ENCODE data around the gene CTRB2. TPM values are rescaled to one million over a fixed set of nuclear protein-coding genes. Genes with fewer than 3 reads are reported as not detected.

The CTRB2 gene
- polyA plus RNA-seq, 1 of the 3 experiments (the other 2 are of a cell fraction), result not detected

GRCh38 chr16:75217389-75217851 lies 10.5 kb upstream of the CTRB2 start:
- ChIA-PET POLR2A (no interaction called here), CTCF (interaction anchor here (1.3 to 4.0 kb wide), 3 partner anchors 17 to 185 kb away, joined by 4 to 21 read pairs (median 18); no protein-coding TSS in a partner anchor)
- Histone ChIP-seq H3K9ac (no peak overlapping the region), H3K79me2 (ENCODE audit: insufficient read depth) (no peaks in the 10 kb centered on the region), H3K9me2 (no peaks in the 10 kb centered on the region), H2AFZ (ENCODE audit: low read depth) (no peak overlapping the region), H3K9me3 (no peaks in the 10 kb centered on the region), H3K4me3 (ENCODE audit: low read depth in 2 of 2, low read length in 1 of 2) (no peak overlapping the region), H3K27ac (ENCODE audit: low read depth in 2 of 2, low read length in 1 of 2) (no peak overlapping the region), H4K20me1 (ENCODE audit: insufficient read depth) (no peaks in the 10 kb centered on the region), H3K4me2 (no peak overlapping the region), H3K4me1 (ENCODE audit: control insufficient read depth in 1 of 2, insufficient read depth in 2 of 2, low read depth in 1 of 2, low read length in 1 of 2) (peaks cover 0 to 6% of the 10 kb centered on the region in 2 experiments; a peak in 1 of 4 replicates), H3F3A (replicated peaks; ENCODE audit: insufficient read depth) (no peaks in the 10 kb centered on the region), H3K36me3 (replicated peaks in 1 of 2; ENCODE audit: control insufficient read depth in 1 of 2, insufficient read depth in 2 of 2, low read length in 1 of 2) (no peaks in the 10 kb centered on the region), H3K27me3 (ENCODE audit: insufficient read depth) (no peaks in the 10 kb centered on the region)
- TF ChIP-seq PBX3 (IDR thresholded peaks at IDR 0.05) (no peak), ELF1 (IDR thresholded peaks at IDR 0.05) (no peak), RFX5 (IDR thresholded peaks at IDR 0.05; ENCODE audit: low read length) (no peak), FOSL2 (IDR thresholded peaks at IDR 0.05; ENCODE audit: borderline replicate concordance, low read depth) (no peak), GATA2 (CRISPR knock-in tag; IDR thresholded peaks at IDR 0.05) (no peak), JUND (IDR thresholded peaks at IDR 0.05) (no peak), USF1 (IDR thresholded peaks at IDR 0.05; ENCODE audit: borderline replicate concordance, low read depth) (no peak), IRF3 (IDR thresholded peaks at IDR 0.05; ENCODE audit: low read depth, low read length) (no peak), MAX (IDR thresholded peaks at IDR 0.05; ENCODE audit: low read depth) (no peak), EZH2phosphoT487 (IDR thresholded peaks at IDR 0.05; ENCODE audit: borderline replicate concordance, low read depth) (no peak), TAF1 (IDR thresholded peaks at IDR 0.05; ENCODE audit: borderline replicate concordance, low read depth, low read length) (no peak), SIN3A (IDR thresholded peaks at IDR 0.05; ENCODE audit: borderline replicate concordance, low read depth, low read length) (no peak)
- DNase-seq, result no peak
- 91% methylated on average over 11 of the region's 11 CpGs for WGBS (ENCODE audit: low lambda C conversion rate)

GRCh38 chr16:75216576-75216975 lies 9.6 kb upstream of the CTRB2 start:
- POLR2A ChIA-PET, result no interaction called here
- 91% methylated on average over 7 of the region's 7 CpGs for WGBS (ENCODE audit: low lambda C conversion rate)
- Histone ChIP-seq H3K79me2 (ENCODE audit: insufficient read depth) (no peaks in the 10 kb centered on the region), H3F3A (replicated peaks; ENCODE audit: insufficient read depth) (no peaks in the 10 kb centered on the region), H3K27ac (ENCODE audit: low read depth in 2 of 2, low read length in 1 of 2) (no peak overlapping the region), H3K4me3 (ENCODE audit: low read depth in 2 of 2, low read length in 1 of 2) (no peak overlapping the region), H3K9ac (no peak overlapping the region), H3K4me2 (no peak overlapping the region), H2AFZ (ENCODE audit: low read depth) (no peak overlapping the region), H3K4me1 (ENCODE audit: control insufficient read depth in 1 of 2, insufficient read depth in 2 of 2, low read depth in 1 of 2, low read length in 1 of 2) (peaks cover 0 to 6% of the 10 kb centered on the region in 2 experiments; a peak in 1 of 4 replicates), H3K9me2 (no peaks in the 10 kb centered on the region), H4K20me1 (ENCODE audit: insufficient read depth) (no peaks in the 10 kb centered on the region), H3K36me3 (replicated peaks in 1 of 2; ENCODE audit: control insufficient read depth in 1 of 2, insufficient read depth in 2 of 2, low read length in 1 of 2) (no peaks in the 10 kb centered on the region), H3K9me3 (no peaks in the 10 kb centered on the region), H3K27me3 (ENCODE audit: insufficient read depth) (no peaks in the 10 kb centered on the region)
- no peak for DNase-seq
- CTCF ChIA-PET, result interaction anchor here (1.3 to 4.0 kb wide), 3 partner anchors 17 to 186 kb away, joined by 4 to 21 read pairs (median 18); no protein-coding TSS in a partner anchor
- TF ChIP-seq TAF1 (IDR thresholded peaks at IDR 0.05; ENCODE audit: borderline replicate concordance, low read depth, low read length) (no peak), JUND (IDR thresholded peaks at IDR 0.05) (no peak), MAX (IDR thresholded peaks at IDR 0.05; ENCODE audit: low read depth) (no peak), EZH2phosphoT487 (IDR thresholded peaks at IDR 0.05; ENCODE audit: borderline replicate concordance, low read depth) (no peak), REST (IDR thresholded peaks at IDR 0.05; ENCODE audit: low read depth, low read length) (no peak), RCOR1 (IDR thresholded peaks at IDR 0.05; ENCODE audit: low read length) (no peak), GATA2 (CRISPR knock-in tag; IDR thresholded peaks at IDR 0.05) (no peak)

All from SK-N-SH (cell line).